WTC11 (cell line): ENCODE data around the gene RTP5. TPM values are rescaled to one million over a fixed set of nuclear protein-coding genes. Genes with fewer than 3 reads are reported as not detected.

ENCODE experiments used
- ATAC-seq: fragments of 200-7000 bp; cut with Tn5 transposase; 2 replicates; pipeline ENCODE4 v1.10.0; 2021; ENCODE audit warnings: mild to moderate bottlenecking, moderate library complexity
- CTCF ChIA-PET: fragments of 300-600 bp; sonication (Branson Sonifier 250); formaldehyde crosslinking; loops from one replicate; lab custom pipeline; 2021; ENCODE audit warnings: antibody characterized with exemption; lab: Charles Lee
- POLR2A ChIA-PET: fragments of 350-600 bp; sonication (Branson Sonifier 250); formaldehyde crosslinking; loops from one replicate; lab custom pipeline; 2021; ENCODE audit warnings: antibody characterized with exemption; lab: Charles Lee
- DNase-seq: peaks from one replicate; pipeline ENCODE4 v3.0.0; 2021; ENCODE audit warnings: low spot score
- H3K27ac Mint-ChIP-seq: 2 replicates; pipeline ENCODE4 v1.8.0; 2021; ENCODE audit warnings: mixed read lengths
- H3K27me3 Mint-ChIP-seq: 2 replicates; pipeline ENCODE4 v1.8.0; 2021; ENCODE audit warnings: low read depth, mild to moderate bottlenecking, moderate library complexity, mixed read lengths
- H3K36me3 Mint-ChIP-seq: 2 replicates; pipeline ENCODE4 v1.8.0; 2021; ENCODE audit warnings: mixed read lengths
- H3K4me1 Mint-ChIP-seq: 2 replicates; pipeline ENCODE4 v1.8.0; 2022; ENCODE audit warnings: mixed read lengths
- H3K4me3 Mint-ChIP-seq: 2 replicates; pipeline ENCODE4 v1.8.0; 2021; ENCODE audit warnings: mild to moderate bottlenecking, moderate library complexity, mixed read lengths
- H3K9me3 Mint-ChIP-seq: 2 replicates; pipeline ENCODE4 v1.8.0; 2021; ENCODE audit warnings: mixed read lengths
- ATF1 ChIP-seq: sonication (generic); formaldehyde crosslinking; IDR thresholded peaks from 2 replicates; pipeline ENCODE4 v1.8.1; 2023; ENCODE audit warnings: mild to moderate bottlenecking, moderate library complexity, missing genetic modification reagents
- CDX4 ChIP-seq: fragments of 250-450 bp; sonication (Bioruptor Pico); IDR thresholded peaks from 2 replicates; pipeline ENCODE4 v1.9.0; 2021; ENCODE audit warnings: moderate library complexity, mild to moderate bottlenecking, inconsistent platforms, borderline replicate concordance
- EMX1 ChIP-seq: fragments of 250-450 bp; sonication (Bioruptor Pico); IDR thresholded peaks from 2 replicates; pipeline ENCODE4 v1.8.0; 2021; ENCODE audit warnings: mild to moderate bottlenecking
- ETV6 ChIP-seq: sonication (generic); formaldehyde crosslinking; IDR thresholded peaks from 2 replicates; pipeline ENCODE4 v1.8.1; 2022; ENCODE audit warnings: mild to moderate bottlenecking, missing genetic modification reagents
- FOXJ3 ChIP-seq: sonication (generic); formaldehyde crosslinking; IDR thresholded peaks from 2 replicates; pipeline ENCODE4 v1.9.0; 2021; ENCODE audit warnings: missing genetic modification reagents, mild to moderate bottlenecking, borderline replicate concordance
- GABPB1 ChIP-seq: sonication (generic); formaldehyde crosslinking; IDR thresholded peaks from 2 replicates; pipeline ENCODE4 v1.8.1; 2023; ENCODE audit warnings: mild to moderate bottlenecking, missing genetic modification reagents
- GTF2I ChIP-seq: fragments of 250-450 bp; sonication (Bioruptor Pico); conservative IDR thresholded peaks from 2 replicates; pipeline ENCODE4 v1.4.0; 2021; ENCODE audit warnings: mild to moderate bottlenecking
- HMGA2 ChIP-seq: fragments of 250-450 bp; sonication (Bioruptor Pico); IDR thresholded peaks from 2 replicates; pipeline ENCODE4 v1.4.0; 2021; ENCODE audit warnings: mild to moderate bottlenecking, moderate library complexity
- HMGXB4 ChIP-seq: sonication (generic); formaldehyde crosslinking; IDR thresholded peaks from 2 replicates; pipeline ENCODE4 v1.8.1; 2023; ENCODE audit warnings: mild to moderate bottlenecking, moderate library complexity, missing genetic modification reagents
- KAT7 ChIP-seq: sonication (generic); formaldehyde crosslinking; IDR thresholded peaks from 2 replicates; pipeline ENCODE4 v1.8.1; 2023; ENCODE audit warnings: missing genetic modification reagents, mild to moderate bottlenecking, borderline replicate concordance
- MLX ChIP-seq: sonication (generic); formaldehyde crosslinking; IDR thresholded peaks from 2 replicates; pipeline ENCODE4 v1.8.1; 2023; ENCODE audit warnings: mild to moderate bottlenecking, missing genetic modification reagents, moderate library complexity
- MXD4 ChIP-seq: fragments of 250-450 bp; sonication (Bioruptor Pico); IDR thresholded peaks from 2 replicates; pipeline ENCODE4 v1.8.0; 2021; ENCODE audit warnings: mild to moderate bottlenecking, moderate library complexity, borderline replicate concordance
- MYBL2 ChIP-seq: sonication (generic); formaldehyde crosslinking; IDR thresholded peaks from 2 replicates; pipeline ENCODE4 v1.8.1; 2023; ENCODE audit warnings: mild to moderate bottlenecking, moderate library complexity, missing genetic modification reagents
- NR1H2 ChIP-seq: sonication (generic); formaldehyde crosslinking; IDR thresholded peaks from 2 replicates; pipeline ENCODE4 v1.9.0; 2021; ENCODE audit warnings: mild to moderate bottlenecking, moderate library complexity, missing genetic modification reagents
- NR2C2 ChIP-seq: sonication (generic); formaldehyde crosslinking; IDR thresholded peaks from 2 replicates; pipeline ENCODE4 v1.8.0; 2022; ENCODE audit warnings: mild to moderate bottlenecking, missing genetic modification reagents
- NR3C1 ChIP-seq: sonication (generic); formaldehyde crosslinking; conservative IDR thresholded peaks from 2 replicates; pipeline ENCODE4 v1.8.1; 2023; ENCODE audit warnings: low read depth, mild to moderate bottlenecking, missing genetic modification reagents
- OVOL2 ChIP-seq: fragments of 250-450 bp; sonication (Bioruptor Pico); IDR thresholded peaks from 2 replicates; pipeline ENCODE4 v1.9.0; 2021; ENCODE audit warnings: mild to moderate bottlenecking, borderline replicate concordance
- RORB ChIP-seq: fragments of 250-450 bp; sonication (Bioruptor Pico); IDR thresholded peaks from 2 replicates; pipeline ENCODE4 v1.9.0; 2021; ENCODE audit warnings: mild to moderate bottlenecking
- SMAD3 ChIP-seq: sonication (generic); formaldehyde crosslinking; IDR thresholded peaks from 2 replicates; pipeline ENCODE4 v1.8.0; 2022; ENCODE audit warnings: missing genetic modification reagents, mild to moderate bottlenecking, borderline replicate concordance
- SP1 ChIP-seq: sonication (generic); formaldehyde crosslinking; conservative IDR thresholded peaks from 2 replicates; pipeline ENCODE4 v1.8.1; 2022; ENCODE audit warnings: missing genetic modification reagents
- TCF7 ChIP-seq: sonication (generic); formaldehyde crosslinking; IDR thresholded peaks from 2 replicates; pipeline ENCODE4 v1.8.0; 2022; ENCODE audit warnings: mild to moderate bottlenecking, low read depth, missing genetic modification reagents, moderate library complexity
- TEAD1 ChIP-seq: sonication (generic); formaldehyde crosslinking; IDR thresholded peaks from 2 replicates; pipeline ENCODE4 v1.8.0; 2022; ENCODE audit warnings: mild to moderate bottlenecking, missing genetic modification reagents
- TP53 ChIP-seq: sonication (generic); formaldehyde crosslinking; IDR thresholded peaks from 2 replicates; pipeline ENCODE4 v1.8.1; 2023; ENCODE audit warnings: mild to moderate bottlenecking, missing genetic modification reagents
- ZNF317 ChIP-seq: sonication (generic); formaldehyde crosslinking; IDR thresholded peaks from 2 replicates; pipeline ENCODE4 v1.8.1; 2023; ENCODE audit warnings: low read depth, mild to moderate bottlenecking, moderate library complexity, missing genetic modification reagents, borderline replicate concordance
- ZNF671 ChIP-seq: fragments of 250-450 bp; sonication (Bioruptor Pico); IDR thresholded peaks from 2 replicates; pipeline ENCODE4 v1.8.0; 2021; ENCODE audit warnings: mild to moderate bottlenecking
- total RNA-seq: library from RNA; stranded (reverse); gene quantifications from 3 replicates; pipeline ENCODE4 v1.2.3, GENCODE V29; 2021
- TF ChIP-seq, protein P1 (sequence below): sonication (generic); formaldehyde crosslinking; IDR thresholded peaks from 2 replicates; pipeline ENCODE4 v1.8.1; 2022; ENCODE audit warnings: low read depth, missing genetic modification reagents, borderline replicate concordance
- TF ChIP-seq, protein P2 (sequence below): sonication (generic); formaldehyde crosslinking; IDR thresholded peaks from 2 replicates; pipeline ENCODE4 v1.8.1; 2023; ENCODE audit warnings: mild to moderate bottlenecking, missing genetic modification reagents
- TF ChIP-seq, protein P3 (sequence below): fragments of 250-450 bp; sonication (Bioruptor Pico); IDR thresholded peaks from 2 replicates; pipeline ENCODE4 v2.1.2; 2022; ENCODE audit warnings: mild to moderate bottlenecking, moderate library complexity
- TF ChIP-seq, protein P4 (sequence below): fragments of 200-600 bp; IDR thresholded peaks from 2 replicates; pipeline ENCODE4 v1.8.0; 2022; ENCODE audit warnings: antibody characterized with exemption

Gene RTP5
- total RNA-seq, 1 experiment from 2014 or later, result not detected

DNA sequence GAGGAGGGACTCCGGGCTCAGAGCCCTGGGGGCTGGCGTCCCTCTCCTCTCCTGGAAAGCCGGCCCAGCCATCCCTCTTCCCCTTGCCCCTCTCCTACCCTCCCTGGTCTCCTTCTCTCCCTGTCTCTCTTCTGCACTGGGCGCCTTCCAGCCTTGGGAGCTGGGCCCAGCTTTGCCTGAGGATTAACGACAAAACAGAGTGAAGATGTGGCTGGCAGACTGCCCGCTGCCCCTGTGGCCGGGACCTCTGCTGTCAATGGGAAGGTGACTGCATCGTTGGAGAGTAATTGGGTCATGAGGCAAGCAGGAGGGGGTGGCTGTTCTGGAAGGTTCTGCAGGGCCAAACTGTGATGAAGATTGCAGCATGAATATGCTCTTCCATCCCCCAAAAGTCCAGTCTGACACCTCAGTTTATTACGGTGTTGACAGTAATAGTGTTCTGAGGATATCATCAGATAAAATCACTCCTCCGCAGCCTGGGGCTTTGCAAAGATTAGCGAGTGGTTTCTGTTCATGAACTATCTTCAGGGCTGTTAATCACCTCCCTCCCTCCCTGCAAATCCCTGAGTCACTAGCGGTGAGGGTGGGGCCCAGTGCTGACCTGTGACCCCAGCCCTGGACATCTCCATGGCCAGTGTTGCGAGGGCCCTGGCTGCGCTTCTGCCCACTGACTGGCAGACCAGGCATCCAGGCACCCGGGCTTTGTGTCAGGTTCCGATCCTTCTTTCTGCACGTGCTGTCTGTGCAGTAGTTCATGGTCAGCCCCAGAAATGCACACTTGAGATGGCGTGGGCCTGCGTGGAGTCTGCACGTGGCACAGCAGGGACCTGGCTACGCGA, 23.0 kb downstream of the RTP5 start:
- H3K36me3 Mint-ChIP-seq, result peaks cover 20% of the 10 kb centered on the region
- CTCF ChIA-PET, result no interaction called here

DNA sequence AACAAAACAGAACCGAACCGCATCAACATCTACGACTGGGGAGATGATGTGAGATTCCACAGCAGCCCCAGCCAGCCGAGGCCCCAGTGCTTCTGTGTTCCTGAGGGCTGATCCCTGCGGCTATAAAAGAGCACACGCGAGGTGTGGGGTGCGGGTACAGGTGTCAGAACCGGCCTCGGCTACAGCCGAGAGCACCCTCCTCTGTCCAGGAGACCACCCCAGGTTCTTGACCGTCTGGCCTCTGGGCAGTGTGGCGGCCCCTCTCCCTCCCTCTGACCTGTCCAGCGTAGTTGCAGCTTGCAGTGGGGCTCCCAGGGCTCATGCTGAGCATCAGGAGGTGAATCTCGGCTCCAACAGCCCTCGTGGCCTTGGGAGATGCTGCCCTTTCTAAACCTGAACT, 23.7 kb downstream of the RTP5 start:
- DNase-seq (peak; percentile 9), ATAC-seq (no peak)
- POLR2A ChIA-PET, result no interaction called here
- 0 out of 2 replicates have a peak overlapping the region, but pooled peaks have one; percentile 70 for H3K27ac Mint-ChIP-seq
- no peak overlapping the region for H3K4me3 Mint-ChIP-seq
- peaks cover 11% of the 10 kb centered on the region for H3K9me3 Mint-ChIP-seq
- CTCF ChIA-PET, result no interaction called here
- no peaks in the 10 kb centered on the region for H3K27me3 Mint-ChIP-seq
- peaks cover 16% of the 10 kb centered on the region for H3K4me1 Mint-ChIP-seq
- H3K36me3 Mint-ChIP-seq, result peaks cover 17% of the 10 kb centered on the region
- TF ChIP-seq OVOL2 (CRISPR knock-in tag), result no peak
- no peak for TF ChIP-seq HMGA2 (CRISPR knock-in tag)
- TF ChIP-seq, protein P1, sequence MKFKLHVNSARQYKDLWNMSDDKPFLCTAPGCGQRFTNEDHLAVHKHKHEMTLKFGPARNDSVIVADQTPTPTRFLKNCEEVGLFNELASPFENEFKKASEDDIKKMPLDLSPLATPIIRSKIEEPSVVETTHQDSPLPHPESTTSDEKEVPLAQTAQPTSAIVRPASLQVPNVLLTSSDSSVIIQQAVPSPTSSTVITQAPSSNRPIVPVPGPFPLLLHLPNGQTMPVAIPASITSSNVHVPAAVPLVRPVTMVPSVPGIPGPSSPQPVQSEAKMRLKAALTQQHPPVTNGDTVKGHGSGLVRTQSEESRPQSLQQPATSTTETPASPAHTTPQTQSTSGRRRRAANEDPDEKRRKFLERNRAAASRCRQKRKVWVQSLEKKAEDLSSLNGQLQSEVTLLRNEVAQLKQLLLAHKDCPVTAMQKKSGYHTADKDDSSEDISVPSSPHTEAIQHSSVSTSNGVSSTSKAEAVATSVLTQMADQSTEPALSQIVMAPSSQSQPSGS (CRISPR knock-in tag), result no peak
- no peak for TF ChIP-seq MYBL2 (CRISPR knock-in tag)
- TF ChIP-seq MXD4 (CRISPR knock-in tag), result no peak
- TF ChIP-seq CDX4 (CRISPR knock-in tag), result no peak
- TF ChIP-seq NR3C1 (CRISPR knock-in tag), result no peak
- TF ChIP-seq ETV6, result no peak
- no peak for TF ChIP-seq HMGXB4 (CRISPR knock-in tag)

More for the DNA sequence above, 23.0 kb downstream of the RTP5 start:
- DNase-seq (peak; percentile 7), ATAC-seq (no peak)
- peak overlapping the region; percentile 27 for H3K27ac Mint-ChIP-seq
- no peak overlapping the region for H3K4me3 Mint-ChIP-seq
- peaks cover 14% of the 10 kb centered on the region for H3K9me3 Mint-ChIP-seq
- POLR2A ChIA-PET, result no interaction called here
- TF ChIP-seq SMAD3 (CRISPR knock-in tag) (no peak), RORB (no peak), KAT7 (CRISPR knock-in tag) (no peak), MLX (CRISPR knock-in tag) (no peak), TCF7 (CRISPR knock-in tag) (no peak), ZNF671 (no peak), NR2C2 (CRISPR knock-in tag) (no peak), TEAD1 (no peak), GTF2I (CRISPR knock-in tag) (no peak), FOXJ3 (no peak), TP53 (CRISPR knock-in tag) (no peak), ZNF317 (CRISPR knock-in tag) (no peak), ATF1 (no peak), NR1H2 (CRISPR knock-in tag) (no peak), EMX1 (CRISPR knock-in tag) (no peak), SP1 (CRISPR knock-in tag) (no peak), GABPB1 (CRISPR knock-in tag) (no peak)
- TF ChIP-seq, protein P2, sequence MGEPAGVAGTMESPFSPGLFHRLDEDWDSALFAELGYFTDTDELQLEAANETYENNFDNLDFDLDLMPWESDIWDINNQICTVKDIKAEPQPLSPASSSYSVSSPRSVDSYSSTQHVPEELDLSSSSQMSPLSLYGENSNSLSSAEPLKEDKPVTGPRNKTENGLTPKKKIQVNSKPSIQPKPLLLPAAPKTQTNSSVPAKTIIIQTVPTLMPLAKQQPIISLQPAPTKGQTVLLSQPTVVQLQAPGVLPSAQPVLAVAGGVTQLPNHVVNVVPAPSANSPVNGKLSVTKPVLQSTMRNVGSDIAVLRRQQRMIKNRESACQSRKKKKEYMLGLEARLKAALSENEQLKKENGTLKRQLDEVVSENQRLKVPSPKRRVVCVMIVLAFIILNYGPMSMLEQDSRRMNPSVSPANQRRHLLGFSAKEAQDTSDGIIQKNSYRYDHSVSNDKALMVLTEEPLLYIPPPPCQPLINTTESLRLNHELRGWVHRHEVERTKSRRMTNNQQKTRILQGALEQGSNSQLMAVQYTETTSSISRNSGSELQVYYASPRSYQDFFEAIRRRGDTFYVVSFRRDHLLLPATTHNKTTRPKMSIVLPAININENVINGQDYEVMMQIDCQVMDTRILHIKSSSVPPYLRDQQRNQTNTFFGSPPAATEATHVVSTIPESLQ (CRISPR knock-in tag), result no peak
- TF ChIP-seq, protein P3, sequence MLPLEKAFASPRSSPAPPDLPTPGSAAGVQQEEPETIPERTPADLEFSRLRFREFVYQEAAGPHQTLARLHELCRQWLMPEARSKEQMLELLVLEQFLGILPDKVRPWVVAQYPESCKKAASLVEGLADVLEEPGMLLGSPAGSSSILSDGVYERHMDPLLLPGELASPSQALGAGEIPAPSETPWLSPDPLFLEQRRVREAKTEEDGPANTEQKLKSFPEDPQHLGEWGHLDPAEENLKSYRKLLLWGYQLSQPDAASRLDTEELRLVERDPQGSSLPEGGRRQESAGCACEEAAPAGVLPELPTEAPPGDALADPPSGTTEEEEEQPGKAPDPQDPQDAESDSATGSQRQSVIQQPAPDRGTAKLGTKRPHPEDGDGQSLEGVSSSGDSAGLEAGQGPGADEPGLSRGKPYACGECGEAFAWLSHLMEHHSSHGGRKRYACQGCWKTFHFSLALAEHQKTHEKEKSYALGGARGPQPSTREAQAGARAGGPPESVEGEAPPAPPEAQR (CRISPR knock-in tag), result no peak
- TF ChIP-seq, protein P4, sequence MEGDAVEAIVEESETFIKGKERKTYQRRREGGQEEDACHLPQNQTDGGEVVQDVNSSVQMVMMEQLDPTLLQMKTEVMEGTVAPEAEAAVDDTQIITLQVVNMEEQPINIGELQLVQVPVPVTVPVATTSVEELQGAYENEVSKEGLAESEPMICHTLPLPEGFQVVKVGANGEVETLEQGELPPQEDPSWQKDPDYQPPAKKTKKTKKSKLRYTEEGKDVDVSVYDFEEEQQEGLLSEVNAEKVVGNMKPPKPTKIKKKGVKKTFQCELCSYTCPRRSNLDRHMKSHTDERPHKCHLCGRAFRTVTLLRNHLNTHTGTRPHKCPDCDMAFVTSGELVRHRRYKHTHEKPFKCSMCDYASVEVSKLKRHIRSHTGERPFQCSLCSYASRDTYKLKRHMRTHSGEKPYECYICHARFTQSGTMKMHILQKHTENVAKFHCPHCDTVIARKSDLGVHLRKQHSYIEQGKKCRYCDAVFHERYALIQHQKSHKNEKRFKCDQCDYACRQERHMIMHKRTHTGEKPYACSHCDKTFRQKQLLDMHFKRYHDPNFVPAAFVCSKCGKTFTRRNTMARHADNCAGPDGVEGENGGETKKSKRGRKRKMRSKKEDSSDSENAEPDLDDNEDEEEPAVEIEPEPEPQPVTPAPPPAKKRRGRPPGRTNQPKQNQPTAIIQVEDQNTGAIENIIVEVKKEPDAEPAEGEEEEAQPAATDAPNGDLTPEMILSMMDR, result no peak
- TF ChIP-seq, all 79 proteins: peak for 0
- Mint-ChIP-seq H3K4me1 (peaks cover 17% of the 10 kb centered on the region), H3K27me3 (no peaks in the 10 kb centered on the region; the same call in 1 of the 2 replicates)
